Activated CD4-positive, alpha-beta memory T cell treated with anti-CD3 and anti-CD28 coated beads for 36 hours (primary cell): ENCODE data around the gene PRAMEF14. TPM values are rescaled to one million over a fixed set of nuclear protein-coding genes. Genes with fewer than 3 reads are reported as not detected.
"Not testable (repeated sequence)": the region's sequence is repeated elsewhere in the genome, so short reads cannot be mapped to it uniquely, and the experiment has no call there.

Source experiments
- CTCF ChIA-PET: fragments of 350-600 bp; sonication (Branson Sonifier 250); formaldehyde crosslinking; loops from one replicate; lab custom pipeline; 2021; ENCODE audit warnings: antibody characterized with exemption, inconsistent platforms; lab: Charles Lee
- POLR2A ChIA-PET: fragments of 350-600 bp; sonication (Branson Sonifier 250); formaldehyde crosslinking; loops from one replicate; lab custom pipeline; 2021; ENCODE audit warnings: antibody characterized with exemption; lab: Charles Lee
- DNase-seq: peaks from one replicate; pipeline ENCODE4 v3.0.0-alpha.2; 2020
- H3K27ac Mint-ChIP-seq: one replicate; pipeline ENCODE4 v1.8.0; 2021; ENCODE audit warnings: mixed read lengths
- H3K27me3 Mint-ChIP-seq: one replicate; pipeline ENCODE4 v1.8.0; 2021; ENCODE audit warnings: mixed read lengths
- H3K36me3 Mint-ChIP-seq: one replicate; pipeline ENCODE4 v1.8.0; 2021; ENCODE audit warnings: mixed read lengths
- H3K4me1 Mint-ChIP-seq: one replicate; pipeline ENCODE4 v1.8.0; 2021; ENCODE audit warnings: low read depth, mixed read lengths
- H3K4me3 Mint-ChIP-seq: one replicate; pipeline ENCODE4 v1.8.0; 2021; ENCODE audit warnings: mild to moderate bottlenecking, mixed read lengths
- H3K9me3 Mint-ChIP-seq: one replicate; pipeline ENCODE4 v1.8.0; 2021; ENCODE audit warnings: mixed read lengths
- intact Hi-C: fragments of 100-400 bp; cut with micrococcal nuclease; formaldehyde crosslinking; loops from one replicate; pipeline ENCODE4 v1.15.1; 2023
- total RNA-seq, 2 experiments: library from RNA; stranded (reverse); gene quantifications; one replicate each; pipeline ENCODE4 v1.2.3, GENCODE V29; 2021

Gene PRAMEF14
- total RNA-seq, 2 experiments from 2014 or later = not detected

- DNase-seq, H3K36me3 Mint-ChIP-seq, H3K27ac Mint-ChIP-seq, H3K27me3 Mint-ChIP-seq, H3K4me3 Mint-ChIP-seq, H3K4me1 Mint-ChIP-seq, CTCF ChIA-PET, intact Hi-C loops, POLR2A ChIA-PET: not testable (repeated sequence)
- H3K9me3 Mint-ChIP-seq = peaks cover 11% of the 10 kb centered on the region
Measured at GRCh38 chr1:13353476-13353875, 6.5 kb upstream of the PRAMEF14 start.

- H3K4me3 Mint-ChIP-seq, H3K27ac Mint-ChIP-seq, POLR2A ChIA-PET, CTCF ChIA-PET, H3K36me3 Mint-ChIP-seq, H3K9me3 Mint-ChIP-seq, H3K27me3 Mint-ChIP-seq, H3K4me1 Mint-ChIP-seq, DNase-seq, intact Hi-C loops: not testable (repeated sequence)
Measured at GRCh38 chr1:13342496-13342895, 4.4 kb downstream of the PRAMEF14 start.

- CTCF ChIA-PET, intact Hi-C loops, H3K27ac Mint-ChIP-seq, POLR2A ChIA-PET, H3K36me3 Mint-ChIP-seq, H3K9me3 Mint-ChIP-seq, H3K4me1 Mint-ChIP-seq, H3K4me3 Mint-ChIP-seq, H3K27me3 Mint-ChIP-seq, DNase-seq: not testable (repeated sequence)
Measured at GRCh38 chr1:13315281-13315680, 31.7 kb downstream of the PRAMEF14 start, which contains the start of gene PRAMEF15. Gene PRAMEF15 (plus strand): TSS chr1:13315581. CDS start chr1:13318408, 2,827 bp downstream.

- CTCF ChIA-PET = not testable (repeated sequence)
Measured at GRCh38 chr1:13303239-13303638, 43.7 kb downstream of the PRAMEF14 start, which contains the start of gene PRAMEF33. Gene PRAMEF33 (plus strand): TSS chr1:13303539. CDS start chr1:13305955, 2,416 bp downstream.

GRCh38 chr1:13302197-13302596 lies 44.7 kb downstream of the PRAMEF14 start:
- H3K27me3 Mint-ChIP-seq = not testable (repeated sequence)

More at GRCh38 chr1:13303239-13303638, 43.7 kb downstream of the PRAMEF14 start, which contains the start of gene PRAMEF33:
- H3K27ac Mint-ChIP-seq, H3K27me3 Mint-ChIP-seq, H3K9me3 Mint-ChIP-seq, H3K4me1 Mint-ChIP-seq, POLR2A ChIA-PET, intact Hi-C loops, DNase-seq, H3K36me3 Mint-ChIP-seq, H3K4me3 Mint-ChIP-seq: not testable (repeated sequence)

GRCh38 chr1:13298699-13299098 lies 48.2 kb downstream of the PRAMEF14 start:
- H3K36me3 Mint-ChIP-seq, H3K4me3 Mint-ChIP-seq, CTCF ChIA-PET, DNase-seq, H3K9me3 Mint-ChIP-seq, H3K27me3 Mint-ChIP-seq, intact Hi-C loops, POLR2A ChIA-PET, H3K4me1 Mint-ChIP-seq, H3K27ac Mint-ChIP-seq: not testable (repeated sequence)

More at GRCh38 chr1:13302197-13302596, 44.7 kb downstream of the PRAMEF14 start:
- H3K27ac Mint-ChIP-seq, intact Hi-C loops, POLR2A ChIA-PET, DNase-seq, CTCF ChIA-PET, H3K4me1 Mint-ChIP-seq, H3K9me3 Mint-ChIP-seq, H3K4me3 Mint-ChIP-seq, H3K36me3 Mint-ChIP-seq: not testable (repeated sequence)

- POLR2A ChIA-PET, H3K27me3 Mint-ChIP-seq, CTCF ChIA-PET: not testable (repeated sequence)
Measured at GRCh38 chr1:13297216-13297931, 49.6 kb downstream of the PRAMEF14 start.

More at GRCh38 chr1:13297216-13297931, 49.6 kb downstream of the PRAMEF14 start:
- DNase-seq, H3K4me3 Mint-ChIP-seq, intact Hi-C loops, H3K27ac Mint-ChIP-seq, H3K36me3 Mint-ChIP-seq, H3K4me1 Mint-ChIP-seq, H3K9me3 Mint-ChIP-seq: not testable (repeated sequence)

Other genes with a start within 250 kb of the PRAMEF14 start
- not detected for gene HNRNPCL2, start 230.3 kb downstream of the PRAMEF14 start, total RNA-seq
- not detected for gene PRAMEF26, start 191.1 kb downstream of the PRAMEF14 start, total RNA-seq
- not detected for gene HNRNPCL4, start 181.5 kb downstream of the PRAMEF14 start, total RNA-seq
- gene PRAMEF9, start 175.3 kb downstream of the PRAMEF14 start, total RNA-seq = not detected
- not detected for gene PRAMEF13, start 145.7 kb downstream of the PRAMEF14 start, total RNA-seq
- gene PRAMEF18, start 121.0 kb downstream of the PRAMEF14 start, total RNA-seq = not detected
- not detected for gene PRAMEF5, start 92.9 kb downstream of the PRAMEF14 start, total RNA-seq
- not detected for gene PRAMEF8, start 62.0 kb downstream of the PRAMEF14 start, total RNA-seq
- gene PRAMEF33, start 43.6 kb downstream of the PRAMEF14 start, total RNA-seq = not detected
- gene PRAMEF15, start 31.6 kb downstream of the PRAMEF14 start, total RNA-seq = not detected
- gene PRAMEF19, start 24.8 kb upstream of the PRAMEF14 start, total RNA-seq = not detected
- gene PRAMEF17, start 42.5 kb upstream of the PRAMEF14 start, total RNA-seq = not detected
- gene PRAMEF20, start 63.3 kb upstream of the PRAMEF14 start, total RNA-seq = not detected
- not detected for gene LRRC38, start 166.9 kb upstream of the PRAMEF14 start, total RNA-seq
- not detected for gene PDPN, start 236.7 kb upstream of the PRAMEF14 start, total RNA-seq